B cell (primary cell): ENCODE measurements around the gene STXBP6. TPM values are rescaled to one million over a fixed set of nuclear protein-coding genes. Genes with fewer than 3 reads are reported as not detected.

ENCODE experiments used
- ATAC-seq: fragments of 200-7000 bp; cut with Tn5 transposase; one replicate; pipeline ENCODE4 v1.10.0; 2021; ENCODE audit warnings: low read depth, mild to moderate bottlenecking, moderate number of reproducible peaks, moderate library complexity
- CTCF ChIA-PET: fragments of 350-600 bp; sonication (Branson Sonifier 250); formaldehyde crosslinking; loops from one replicate; lab custom pipeline; 2021; ENCODE audit warnings: antibody characterized with exemption, inconsistent platforms; lab: Charles Lee
- POLR2A ChIA-PET: fragments of 350-600 bp; sonication (Branson Sonifier 250); formaldehyde crosslinking; loops from one replicate; lab custom pipeline; 2021; ENCODE audit warnings: antibody characterized with exemption; lab: Charles Lee
- DNase-seq: peaks from one replicate; pipeline ENCODE4 v3.0.0; 2013
- H2AFZ ChIP-seq: 2 replicates; pipeline ENCODE4 v1.6.1; 2012; ENCODE audit warnings: mild to moderate bottlenecking, low read depth, low read length; ENCODE audit not compliant: insufficient read depth, poor library complexity, severe bottlenecking
- H3K27ac ChIP-seq, 2 donors: 1 replicate in 1 of 2; 2 replicates in 1 of 2; pipeline ENCODE4 v1.5.1; 2012 to 2013; ENCODE audit warnings: low read length in 2 of 2, mild to moderate bottlenecking in 2 of 2, moderate library complexity in 1 of 2
- H3K27me3 ChIP-seq, 4 experiments: fragments of 200-600 bp in 1 of 4; sonication (generic) in 1 of 4; replicated peaks in 1 of 4; 1 replicate in 2 of 4; 2 replicates in 2 of 4; pipeline versions ENCODE4 v1.6.1 to v1.7.0; 2013 to 2016; ENCODE audit warnings: low read length in 3 of 4, mild to moderate bottlenecking in 2 of 4, mixed read lengths in 1 of 4, moderate library complexity in 1 of 4; ENCODE audit not compliant: insufficient read depth in 4 of 4, control insufficient read depth in 3 of 4; ENCODE audit errors: control extremely low read depth in 1 of 4
- H3K36me3 ChIP-seq, 2 experiments: replicated peaks in 1 of 2; 1 replicate in 1 of 2; 2 replicates in 1 of 2; pipeline versions ENCODE4 v1.6.1 to v1.7.1; 2013; ENCODE audit warnings: low read length in 1 of 2; ENCODE audit not compliant: insufficient read depth in 2 of 2, control insufficient read depth in 1 of 2; ENCODE audit errors: control extremely low read depth in 1 of 2, extremely low read depth in 1 of 2
- H3K4me1 ChIP-seq, 2 donors: fragments of 200-600 bp in 1 of 2; sonication (generic) in 1 of 2; 1 replicate in 1 of 2; 2 replicates in 1 of 2; pipeline versions ENCODE4 v1.5.1 to v1.6.1; 2013 to 2017; ENCODE audit warnings: low read length in 2 of 2; ENCODE audit not compliant: control insufficient read depth in 2 of 2, insufficient read depth in 2 of 2
- H3K4me2 ChIP-seq: replicated peaks from 2 replicates; pipeline ENCODE3; 2012; ENCODE audit warnings: mild to moderate bottlenecking, low read depth, low read length; ENCODE audit not compliant: poor library complexity, severe bottlenecking
- H3K4me3 ChIP-seq, 5 experiments: fragments of 200-600 bp in 1 of 5; sonication (generic) in 1 of 5; 1 replicate in 3 of 5; 2 replicates in 2 of 5; pipeline versions ENCODE4 v1.5.1 to v1.7.0; 2011 to 2016; ENCODE audit warnings: low read length in 4 of 5, mild to moderate bottlenecking in 4 of 5, low read depth in 2 of 5, control low read depth in 1 of 5, moderate library complexity in 1 of 5; ENCODE audit not compliant: insufficient read depth in 1 of 5; ENCODE audit errors: control extremely low read depth in 1 of 5, extremely low read depth in 1 of 5
- H3K79me2 ChIP-seq: fragments of 200-600 bp; sonication (generic); one replicate; pipeline ENCODE4 v1.6.0; 2016; ENCODE audit warnings: low read length; ENCODE audit not compliant: control insufficient read depth, insufficient read depth
- H3K9ac ChIP-seq: fragments of 200-600 bp; sonication (generic); 2 replicates; pipeline ENCODE4 v1.6.1; 2017; ENCODE audit warnings: mild to moderate bottlenecking, low read length, moderate library complexity
- H3K9me3 ChIP-seq, 3 donors: one replicate each; pipeline versions ENCODE4 v1.6.1 to v1.7.1; 2013; ENCODE audit warnings: low read length in 2 of 3; ENCODE audit not compliant: control insufficient read depth in 2 of 3, insufficient read depth in 1 of 3; ENCODE audit errors: control extremely low read depth in 1 of 3
- H4K20me1 ChIP-seq: 2 replicates; pipeline ENCODE4 v1.6.0; 2012; ENCODE audit warnings: mild to moderate bottlenecking, low read length; ENCODE audit not compliant: insufficient read depth, control insufficient read depth, poor library complexity, severe bottlenecking
- H3K27ac Mint-ChIP-seq: one replicate; pipeline ENCODE4 v1.8.0; 2021; ENCODE audit warnings: mixed read lengths
- H3K27me3 Mint-ChIP-seq: one replicate; pipeline ENCODE4 v1.8.0; 2021; ENCODE audit warnings: mixed read lengths
- H3K4me1 Mint-ChIP-seq: one replicate; pipeline ENCODE4 v1.8.0; 2021; ENCODE audit warnings: mixed read lengths
- H3K4me3 Mint-ChIP-seq: one replicate; pipeline ENCODE4 v1.8.0; 2021; ENCODE audit warnings: mixed read lengths
- H3K9me3 Mint-ChIP-seq: one replicate; pipeline ENCODE4 v1.8.0; 2022; ENCODE audit warnings: mixed read lengths; ENCODE audit not compliant: insufficient read depth
- CTCF ChIP-seq: fragments of 200-600 bp; IDR thresholded peaks from one replicate; pipeline ENCODE4 v1.8.0; 2022; ENCODE audit warnings: antibody characterized with exemption, mild to moderate bottlenecking
- EZH2 ChIP-seq: IDR thresholded peaks from 2 replicates; pipeline ENCODE4 v1.6.1; 2012; ENCODE audit warnings: borderline replicate concordance, low read depth, mild to moderate bottlenecking, moderate library complexity, low read length; ENCODE audit not compliant: insufficient read depth, poor library complexity, severe bottlenecking
- WGBS: methylation state at CpG from one replicate; pipeline ENCODE4 v1.1.5; 2013; ENCODE audit warnings: missing lambda C conversion rate; ENCODE audit not compliant: insufficient coverage; 5-methylcytosine and 5-hydroxymethylcytosine counted together
- intact Hi-C: fragments of 100-400 bp; cut with micrococcal nuclease; formaldehyde crosslinking; loops from one replicate; pipeline ENCODE4 v1.10.0; 2022
- polyA plus RNA-seq: library from polyadenylated mRNA; depleted of rRNA; stranded (reverse); fragments of >200 nt; gene quantifications from 2 replicates; pipeline ENCODE4 v1.2.3, GENCODE V29; 2012
- total RNA-seq, 2 donors: library from RNA; stranded (reverse); fragments of 120-200 nt in 1 of 2; gene quantifications; 1 replicate in 1 of 2; 2 replicates in 1 of 2; pipeline versions ENCODE4 v1.2.3 to v1.2.4, GENCODE V29; 2013 to 2022

Gene STXBP6
- total and polyA plus RNA-seq, 2 donors (not counting 1 experiment from before 2014, with no cell fraction given) = 0.01 TPM; not detected in 1

DNA sequence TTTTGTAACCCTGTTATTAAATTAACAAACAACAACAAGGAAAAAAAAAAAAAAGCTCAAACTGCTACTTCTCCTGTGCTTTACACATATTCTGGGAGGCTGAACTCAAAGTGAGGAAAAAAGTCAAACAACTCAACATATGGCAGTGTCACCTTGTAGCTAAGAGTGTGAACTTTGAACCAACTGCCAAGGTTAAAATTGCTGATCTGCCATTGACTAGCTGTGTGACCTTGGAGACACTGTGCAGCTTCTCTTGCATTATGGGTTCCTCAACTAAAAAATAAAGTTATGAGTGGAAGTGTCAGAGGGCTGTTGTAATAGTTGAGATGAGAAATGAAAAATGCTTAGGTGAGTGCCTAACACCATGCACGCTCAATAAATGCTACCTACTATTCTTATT lies 34.2 kb downstream of the STXBP6 start:
- Histone ChIP-seq H3K27ac (no peak overlapping the region), H3K36me3 (no peaks in the 10 kb centered on the region), H3K79me2 (no peaks in the 10 kb centered on the region), H3K9me3 (no peaks in the 10 kb centered on the region), H2AFZ (no peak overlapping the region), H3K4me2 (no peak overlapping the region), H3K4me3 (no peak overlapping the region), H3K27me3 (no peaks in the 10 kb centered on the region), H3K9ac (no peak overlapping the region), H4K20me1 (no peaks in the 10 kb centered on the region), H3K4me1 (no peaks in the 10 kb centered on the region)
- H3K27me3 Mint-ChIP-seq = no peaks in the 10 kb centered on the region
- no peaks in the 10 kb centered on the region for H3K9me3 Mint-ChIP-seq
- ChIA-PET CTCF (no interaction called here), POLR2A (no interaction called here)
- no peak overlapping the region for H3K27ac Mint-ChIP-seq
- no peak for DNase-seq
- no peaks in the 10 kb centered on the region for H3K4me1 Mint-ChIP-seq
- H3K4me3 Mint-ChIP-seq = no peak overlapping the region
- intact Hi-C loops = no loop called here
- ATAC-seq = no peak
- TF ChIP-seq EZH2 (no peak), CTCF (no peak)
- WGBS = no CpG with 5 or more reads among the region's 1 CpG

DNA sequence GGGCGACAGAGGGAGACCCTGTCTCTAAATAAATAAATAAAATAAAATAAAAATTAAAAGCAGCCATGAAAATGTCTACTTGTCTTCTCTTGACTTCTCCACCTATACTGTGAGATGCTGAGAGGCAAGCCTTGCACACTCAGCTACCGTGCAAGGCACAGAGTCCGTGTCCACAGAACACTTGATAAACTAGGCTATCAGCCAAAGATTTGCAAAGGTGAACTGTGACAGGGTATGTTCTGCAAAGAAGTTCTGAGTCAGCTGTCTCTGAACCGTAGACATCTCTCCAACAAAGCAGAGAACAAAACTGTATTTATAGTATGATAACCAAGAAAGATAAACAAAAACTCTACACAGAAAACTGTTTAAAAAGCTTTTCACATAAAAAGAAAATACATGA lies 35.5 kb downstream of the STXBP6 start:
- CTCF ChIA-PET = no interaction called here

More for the DNA sequence above, 35.5 kb downstream of the STXBP6 start:
- no peak overlapping the region for H3K4me3 ChIP-seq
- no peaks in the 10 kb centered on the region for H3K9me3 ChIP-seq
- no peaks in the 10 kb centered on the region for H3K27me3 ChIP-seq
- no CpG with 5 or more reads among the region's 4 CpGs for WGBS
- H3K9me3 Mint-ChIP-seq = no peaks in the 10 kb centered on the region
- no peak for ATAC-seq
- H3K79me2 ChIP-seq = no peaks in the 10 kb centered on the region
- POLR2A ChIA-PET = no interaction called here
- no peak overlapping the region for H3K27ac ChIP-seq
- H3K27ac Mint-ChIP-seq = no peak overlapping the region
- no peaks in the 10 kb centered on the region for H4K20me1 ChIP-seq
- intact Hi-C loops = no loop called here
- H3K27me3 Mint-ChIP-seq = peaks cover 5% of the 10 kb centered on the region
- no peaks in the 10 kb centered on the region for H3K36me3 ChIP-seq
- no peak overlapping the region for H2AFZ ChIP-seq
- no peaks in the 10 kb centered on the region for H3K4me1 ChIP-seq
- no peak overlapping the region for H3K4me2 ChIP-seq
- no peaks in the 10 kb centered on the region for H3K4me1 Mint-ChIP-seq
- no peak for DNase-seq
- no peak overlapping the region for H3K9ac ChIP-seq
- no peak overlapping the region for H3K4me3 Mint-ChIP-seq
- TF ChIP-seq CTCF (no peak), EZH2 (no peak)
